Activated CD4-positive, CD25-positive, alpha-beta regulatory T cell treated with anti-CD3 and anti-CD28 coated beads, Interleukin-2, amount 50 U/mL, for 16 hours (primary cell): Measurements from ENCODE around the gene DNAJC3.
"Not testable (repeated sequence)": the region's sequence is repeated elsewhere in the genome, so short reads cannot be mapped to it uniquely, and the experiment has no call there.

Experiments used
- DNase-seq: peaks from one replicate; pipeline ENCODE4 v3.0.0-alpha.2; 2020; ENCODE audit warnings: low read depth, low spot score

DNAJC3 gene

GRCh38 chr13:95781016-95781415, 104.1 kb downstream of the DNAJC3 start:
- DNase-seq: no peak

- not testable (repeated sequence) for DNase-seq
These were observed 105.0 kb downstream of the DNAJC3 start for GRCh38 chr13:95781940-95782339.

- no peak for DNase-seq
These were observed 106.8 kb downstream of the DNAJC3 start for GRCh38 chr13:95783747-95784146.

GRCh38 chr13:95784161-95784899, 107.4 kb downstream of the DNAJC3 start:
- DNase-seq: no peak

- DNase-seq: no peak
These were observed 108.0 kb downstream of the DNAJC3 start for GRCh38 chr13:95784900-95785290.

- DNase-seq: no peak
These were observed 110.6 kb downstream of the DNAJC3 start for GRCh38 chr13:95787356-95788099.

- no peak for DNase-seq
These were observed 111.1 kb downstream of the DNAJC3 start for GRCh38 chr13:95788100-95788463.

GRCh38 chr13:95789315-95789714, 112.4 kb downstream of the DNAJC3 start:
- not testable (repeated sequence) for DNase-seq

GRCh38 chr13:95791084-95791722, 114.3 kb downstream of the DNAJC3 start:
- DNase-seq: no peak

- no peak for DNase-seq
These were observed 116.1 kb downstream of the DNAJC3 start for GRCh38 chr13:95793018-95793555.

- DNase-seq: no peak
These were observed 116.8 kb downstream of the DNAJC3 start for GRCh38 chr13:95793781-95794180.

- DNase-seq: no peak
These were observed 120.1 kb downstream of the DNAJC3 start for GRCh38 chr13:95797016-95797415.

GRCh38 chr13:95800436-95800835, 123.5 kb downstream of the DNAJC3 start:
- no peak for DNase-seq

- no peak for DNase-seq
These were observed 124.9 kb downstream of the DNAJC3 start for GRCh38 chr13:95801825-95802224.

- no peak for DNase-seq
These were observed 129.0 kb downstream of the DNAJC3 start for GRCh38 chr13:95805921-95806320.

GRCh38 chr13:95809429-95809828, 132.5 kb downstream of the DNAJC3 start:
- no peak for DNase-seq

GRCh38 chr13:95813139-95813538, 136.2 kb downstream of the DNAJC3 start:
- DNase-seq: no peak

- DNase-seq: no peak
These were observed 137.6 kb downstream of the DNAJC3 start for GRCh38 chr13:95814495-95814894.

GRCh38 chr13:95822303-95822702, 145.4 kb downstream of the DNAJC3 start:
- no peak for DNase-seq

- DNase-seq: no peak
These were observed 156.2 kb downstream of the DNAJC3 start for GRCh38 chr13:95833126-95833525.

- no peak for DNase-seq
These were observed 156.8 kb downstream of the DNAJC3 start for GRCh38 chr13:95833719-95834118.

- DNase-seq: peak; percentile 33
These were observed 157.3 kb downstream of the DNAJC3 start for GRCh38 chr13:95834134-95834765.
